ENCODE data around the gene BTN1A1. TPM values are rescaled to one million over a fixed set of nuclear protein-coding genes. Genes with fewer than 3 reads are reported as not detected.

The BTN1A1 gene
- total RNA-seq: not detected

- whole genome bisulfite sequencing, 2 donors: 53 to 69% methylated on average over 2 of the region's 2 CpGs
- Histone ChIP-seq H3K4me3 (no peak within 1 kb of the TSS), H3K4me1 (peaks cover 8 to 13% (median 11%) of the 10 kb centered on the region in 3 donors), H3K9me3 (no peaks in the 10 kb centered on the region), H3K27ac (no peak within 1 kb of the TSS), H3K27me3 (peaks cover 0 to 49% (median 9%) of the 10 kb centered on the region in 4 donors), H3K36me3 (no peaks in the 10 kb centered on the region)
- DNase-seq: no peak
- TF ChIP-seq CTCF (IDR thresholded peaks at IDR 0.05): no peak
- TF ChIP-seq POLR2A (IDR thresholded peaks at IDR 0.05): no peak
- intact Hi-C loops (cut with DNase I): no loop called here
Observed at GRCh38 chr6:26500102-26500501, at the start of gene BTN1A1. TSS of gene BTN1A1 (plus strand) at chr6:26500303. CDS start at chr6:26501287, 984 bp downstream.

DNA sequence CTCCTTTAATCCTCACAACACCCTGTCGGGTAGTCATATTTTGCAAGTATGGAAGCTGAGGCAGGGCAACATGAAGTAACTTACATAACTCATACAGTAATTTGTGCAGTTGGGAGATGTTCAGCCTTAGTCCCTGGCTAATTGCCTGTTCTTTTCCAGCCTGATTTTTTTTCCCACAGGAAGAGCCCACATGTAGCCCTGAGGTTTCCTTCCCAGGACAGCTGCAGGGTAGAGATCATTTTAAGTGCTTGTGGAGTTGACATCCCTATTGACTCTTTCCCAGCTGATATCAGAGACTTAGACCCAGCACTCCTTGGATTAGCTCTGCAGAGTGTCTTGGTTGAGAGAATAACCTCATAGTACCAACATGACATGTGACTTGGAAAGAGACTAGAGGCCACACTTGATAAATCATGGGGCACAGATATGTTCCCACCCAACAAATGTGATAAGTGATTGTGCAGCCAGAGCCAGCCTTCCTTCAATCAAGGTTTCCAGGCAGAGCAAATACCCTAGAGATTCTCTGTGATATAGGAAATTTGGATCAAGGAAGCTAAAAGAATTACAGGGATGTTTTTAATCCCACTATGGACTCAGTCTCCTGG lies 47.4 kb upstream of the BTN1A1 start:
- intact Hi-C loops (cut with DNase I): no loop called here
- H3K36me3 ChIP-seq: peaks cover 0 to 41% (median 0%) of the 10 kb centered on the region in 3 donors
- DNase-seq: no peak
- H3K4me1 ChIP-seq: peaks cover 7 to 8% (median 8%) of the 10 kb centered on the region in 3 donors
- no peaks in the 10 kb centered on the region for H3K27me3 ChIP-seq
- H3K27ac ChIP-seq: peak overlapping the region in 1 of 4 donors; percentile 12
- no peak overlapping the region for H3K4me3 ChIP-seq
- no peaks in the 10 kb centered on the region for H3K9me3 ChIP-seq
- TF ChIP-seq CTCF (IDR thresholded peaks at IDR 0.05): no peak
- TF ChIP-seq POLR2A (IDR thresholded peaks at IDR 0.05): no peak
- WGBS, 2 donors: 93 to 100% methylated on average over 1 of the region's 1 CpG

DNA sequence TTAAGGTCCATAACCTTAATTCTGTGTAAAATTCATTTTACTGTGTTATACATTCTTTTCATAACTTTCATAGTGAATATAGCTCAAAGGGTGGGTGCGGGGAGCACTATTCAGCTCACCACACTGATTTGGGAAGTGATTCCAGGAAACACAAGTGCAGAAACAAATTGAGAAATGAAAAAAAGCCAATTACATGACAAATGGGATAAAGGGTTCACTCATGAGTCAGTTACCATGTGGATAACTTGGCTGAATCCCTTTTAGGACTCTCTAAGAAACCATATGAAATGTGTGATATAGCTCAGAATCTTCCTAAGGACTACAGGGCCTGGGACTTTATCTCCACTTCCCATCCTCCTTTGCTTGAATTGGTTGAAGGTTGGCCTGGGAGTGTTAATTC lies 45.5 kb upstream of the BTN1A1 start:
- 83 to 100% methylated on average over 1 of the region's 1 CpG for WGBS, 2 donors
- Histone ChIP-seq H3K9me3 (no peaks in the 10 kb centered on the region), H3K4me1 (peaks cover 7 to 20% (median 17%) of the 10 kb centered on the region in 3 donors), H3K4me3 (no peak overlapping the region), H3K27me3 (no peaks in the 10 kb centered on the region), H3K36me3 (peaks cover 0 to 27% (median 0%) of the 10 kb centered on the region in 3 donors), H3K27ac (no peak overlapping the region)
- intact Hi-C loops (cut with DNase I): no loop called here
- TF ChIP-seq CTCF (IDR thresholded peaks at IDR 0.05): no peak
- TF ChIP-seq POLR2A (IDR thresholded peaks at IDR 0.05): no peak
- DNase-seq: no peak

- Histone ChIP-seq H3K36me3 (peaks cover 0 to 27% (median under 1%) of the 10 kb centered on the region in 3 donors), H3K4me1 (peaks cover 7 to 29% (median 26%) of the 10 kb centered on the region in 3 donors), H3K27me3 (no peaks in the 10 kb centered on the region), H3K4me3 (no peak overlapping the region), H3K9me3 (no peaks in the 10 kb centered on the region), H3K27ac (no peak overlapping the region)
- intact Hi-C loops (cut with DNase I): no loop called here
- 78 to 80% methylated on average over 3 of the region's 3 CpGs for WGBS, 2 donors
- TF ChIP-seq CTCF (IDR thresholded peaks at IDR 0.05) (no peak), POLR2A (IDR thresholded peaks at IDR 0.05) (no peak)
- DNase-seq: no peak
Observed at GRCh38 chr6:26455357-26455970, 44.6 kb upstream of the BTN1A1 start.

DNA sequence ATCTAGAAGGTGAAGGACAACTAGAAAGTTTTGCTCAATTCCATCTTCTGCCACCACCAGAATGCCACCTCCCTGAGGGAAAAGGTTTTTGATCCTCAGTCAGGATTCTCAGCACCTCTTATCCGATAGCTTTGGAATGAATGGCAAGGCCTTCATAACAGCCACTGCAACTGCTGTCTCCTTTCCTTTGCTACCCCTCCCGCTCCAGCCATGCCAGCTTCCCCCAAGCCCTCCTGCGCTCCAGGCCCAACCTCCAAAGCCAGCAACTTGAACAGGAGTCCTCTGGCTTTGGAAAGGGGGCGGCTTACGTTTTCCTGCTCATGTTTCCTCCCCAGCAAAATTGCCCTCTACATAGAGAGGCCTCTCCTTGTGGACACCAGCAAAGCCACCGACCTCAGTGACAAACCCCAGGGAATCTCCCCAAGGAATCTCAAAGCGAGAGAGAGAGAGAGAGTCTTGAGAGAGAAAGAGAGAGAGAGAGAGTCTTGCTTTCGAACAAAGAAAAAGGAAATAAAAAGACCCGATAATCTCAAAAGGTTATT lies 42.8 kb upstream of the BTN1A1 start:
- Histone ChIP-seq H3K27ac (peak overlapping the region; percentile 91 to 99 (median 94)), H3K9me3 (no peaks in the 10 kb centered on the region), H3K4me1 (peaks cover 12 to 47% (median 41%) of the 10 kb centered on the region in 3 donors), H3K4me3 (peak overlapping the region; percentile 68 to 94 (median 80)), H3K27me3 (no peaks in the 10 kb centered on the region), H3K36me3 (peaks cover 1 to 29% (median 6%) of the 10 kb centered on the region in 3 donors)
- TF ChIP-seq CTCF (IDR thresholded peaks at IDR 0.05) (no peak), POLR2A (IDR thresholded peaks at IDR 0.05) (no peak)
- no peak for DNase-seq
- intact Hi-C loops (cut with DNase I): no loop called here
- WGBS, 2 donors: 9 to 13% methylated on average over 6 to 9 of the region's 9 CpGs
